ENCODE measurements around the gene GTSE1.

- TF ChIP-seq, protein P1, sequence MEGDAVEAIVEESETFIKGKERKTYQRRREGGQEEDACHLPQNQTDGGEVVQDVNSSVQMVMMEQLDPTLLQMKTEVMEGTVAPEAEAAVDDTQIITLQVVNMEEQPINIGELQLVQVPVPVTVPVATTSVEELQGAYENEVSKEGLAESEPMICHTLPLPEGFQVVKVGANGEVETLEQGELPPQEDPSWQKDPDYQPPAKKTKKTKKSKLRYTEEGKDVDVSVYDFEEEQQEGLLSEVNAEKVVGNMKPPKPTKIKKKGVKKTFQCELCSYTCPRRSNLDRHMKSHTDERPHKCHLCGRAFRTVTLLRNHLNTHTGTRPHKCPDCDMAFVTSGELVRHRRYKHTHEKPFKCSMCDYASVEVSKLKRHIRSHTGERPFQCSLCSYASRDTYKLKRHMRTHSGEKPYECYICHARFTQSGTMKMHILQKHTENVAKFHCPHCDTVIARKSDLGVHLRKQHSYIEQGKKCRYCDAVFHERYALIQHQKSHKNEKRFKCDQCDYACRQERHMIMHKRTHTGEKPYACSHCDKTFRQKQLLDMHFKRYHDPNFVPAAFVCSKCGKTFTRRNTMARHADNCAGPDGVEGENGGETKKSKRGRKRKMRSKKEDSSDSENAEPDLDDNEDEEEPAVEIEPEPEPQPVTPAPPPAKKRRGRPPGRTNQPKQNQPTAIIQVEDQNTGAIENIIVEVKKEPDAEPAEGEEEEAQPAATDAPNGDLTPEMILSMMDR (IDR thresholded peaks at IDR 0.05) = no peak
- no peak for TF ChIP-seq POLR2A (IDR thresholded peaks at IDR 0.05)
Measured at GRCh38 chr22:46376908-46377524, 80.3 kb downstream of the GTSE1 start.
